IgD-negative memory B cell (primary cell): ENCODE measurements around the gene RPL31. TPM values are rescaled to one million over a fixed set of nuclear protein-coding genes. Genes with fewer than 3 reads are reported as not detected.

Source experiments
- H3K27ac Mint-ChIP-seq, 3 donors: one replicate each; pipeline ENCODE4 v1.8.0; 2020 to 2022; ENCODE audit warnings: mild to moderate bottlenecking in 3 of 3, mixed read lengths in 3 of 3, moderate library complexity in 1 of 3
- H3K27me3 Mint-ChIP-seq: one replicate; pipeline ENCODE4 v1.8.0; 2021; ENCODE audit warnings: mixed read lengths
- H3K36me3 Mint-ChIP-seq: one replicate; pipeline ENCODE4 v1.8.0; 2020; ENCODE audit warnings: mild to moderate bottlenecking, mixed read lengths
- H3K4me1 Mint-ChIP-seq, 3 donors: one replicate each; pipeline ENCODE4 v1.8.0; 2020 to 2022; ENCODE audit warnings: mixed read lengths in 3 of 3, mild to moderate bottlenecking in 1 of 3
- H3K4me3 Mint-ChIP-seq, 4 donors: one replicate each; pipeline ENCODE4 v1.8.0; 2020 to 2022; ENCODE audit warnings: mild to moderate bottlenecking in 4 of 4, mixed read lengths in 4 of 4, moderate library complexity in 3 of 4
- H3K9me3 Mint-ChIP-seq, 3 donors: one replicate each; pipeline ENCODE4 v1.8.0; 2020 to 2021; ENCODE audit warnings: mixed read lengths in 3 of 3, mild to moderate bottlenecking in 1 of 3
- polyA plus RNA-seq: library from polyadenylated mRNA; unstranded; fragments of 300-500 nt; fragmentation: Illumina TruSeq; gene quantifications from one replicate; pipeline ENCODE4 v1.2.3, GENCODE V29; 2021

Gene RPL31
- polyA plus RNA-seq, 1 donor from 2014 or later = 4,953 TPM

DNA sequence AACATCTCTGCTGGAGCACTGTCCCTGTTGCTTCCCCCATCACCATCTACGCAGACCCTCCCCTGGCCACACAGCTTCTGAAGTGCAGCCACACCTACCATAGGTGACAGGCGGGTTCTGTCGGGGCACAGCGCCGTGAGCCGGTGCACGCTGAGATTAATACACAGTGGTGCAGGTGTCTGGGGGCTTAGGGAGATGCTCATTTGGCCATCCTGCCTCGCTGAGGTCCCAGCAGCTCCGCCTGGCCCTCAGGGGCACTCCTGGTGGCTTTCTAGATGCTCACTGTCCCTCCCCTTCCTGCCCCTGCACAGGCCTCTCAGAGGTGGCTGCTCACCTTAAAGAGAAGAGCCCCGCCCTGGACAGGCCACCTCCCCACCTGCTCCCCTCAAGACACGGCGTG lies 18.9 kb upstream of the RPL31 start:
- no peak overlapping the region for H3K27ac Mint-ChIP-seq
- peaks cover 0 to 2% (median 0%) of the 10 kb centered on the region in 3 donors for H3K9me3 Mint-ChIP-seq
- peaks cover 3% of the 10 kb centered on the region for H3K27me3 Mint-ChIP-seq
- H3K36me3 Mint-ChIP-seq = no peaks in the 10 kb centered on the region
- H3K4me1 Mint-ChIP-seq = peaks cover 8 to 11% (median 10%) of the 10 kb centered on the region in 3 donors
- no peak overlapping the region for H3K4me3 Mint-ChIP-seq

DNA sequence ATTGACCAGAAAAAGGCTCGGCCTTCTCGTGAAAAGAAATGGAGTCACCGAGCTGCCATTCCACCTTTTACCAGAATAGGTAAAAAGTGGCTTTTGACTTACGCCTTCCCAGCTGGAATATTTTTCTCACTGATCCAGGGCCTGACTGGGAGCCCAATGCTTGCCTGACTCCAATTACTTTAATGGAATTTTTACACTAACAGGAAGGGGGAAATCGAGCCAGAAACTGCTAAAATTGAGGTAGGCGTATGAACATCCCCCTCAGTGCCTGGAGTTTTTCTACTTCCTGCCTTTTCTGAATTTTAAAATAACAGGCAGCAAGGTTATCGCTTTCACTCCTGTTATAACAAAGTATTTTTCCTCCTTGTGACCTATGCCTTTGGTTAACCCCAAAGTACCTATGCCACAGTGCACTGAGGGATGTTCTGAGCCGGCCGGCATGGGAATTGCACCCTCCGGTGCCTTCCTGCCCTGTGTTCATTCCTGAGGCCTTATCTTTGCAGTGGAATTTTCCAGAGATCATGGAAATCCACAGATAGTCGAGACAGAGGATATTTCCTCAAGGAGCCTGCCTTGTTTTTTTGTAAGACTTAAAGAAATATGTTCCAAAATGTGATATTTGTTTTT lies 18.3 kb upstream of the RPL31 start:
- H3K4me3 Mint-ChIP-seq = no peak overlapping the region
- H3K36me3 Mint-ChIP-seq = no peaks in the 10 kb centered on the region
- H3K9me3 Mint-ChIP-seq = peaks cover 0 to 2% (median 0%) of the 10 kb centered on the region in 3 donors
- peaks cover 2 to 5% (median 4%) of the 10 kb centered on the region in 3 donors for H3K4me1 Mint-ChIP-seq
- H3K27me3 Mint-ChIP-seq = peaks cover 2% of the 10 kb centered on the region
- H3K27ac Mint-ChIP-seq = no peak overlapping the region

DNA sequence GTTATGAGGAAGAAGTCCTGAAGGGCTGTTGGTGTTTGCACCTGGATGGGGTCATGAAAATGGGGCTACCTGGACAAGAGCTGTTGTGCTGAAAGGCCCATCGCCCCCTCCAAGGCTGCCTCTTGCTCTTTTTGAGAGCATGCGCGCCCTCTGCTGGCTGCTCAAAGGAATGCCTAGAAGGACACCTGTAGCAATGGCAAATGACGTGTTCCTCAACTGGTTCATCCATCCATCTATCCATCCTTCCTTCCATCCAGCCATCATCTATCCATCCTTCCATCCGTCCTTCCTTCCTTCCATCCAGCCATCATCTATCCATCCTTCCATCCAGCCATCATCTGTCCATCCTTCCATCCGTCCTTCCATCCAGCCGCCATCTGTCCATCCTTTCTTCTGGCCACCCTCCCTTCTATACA lies 17.2 kb upstream of the RPL31 start:
- no peak overlapping the region for H3K4me3 Mint-ChIP-seq
- peaks cover 0 to 1% (median 1%) of the 10 kb centered on the region in 3 donors for H3K4me1 Mint-ChIP-seq
- no peak overlapping the region for H3K27ac Mint-ChIP-seq
- H3K9me3 Mint-ChIP-seq = peaks cover 0 to 2% (median 0%) of the 10 kb centered on the region in 3 donors
- H3K27me3 Mint-ChIP-seq = no peaks in the 10 kb centered on the region
- H3K36me3 Mint-ChIP-seq = no peaks in the 10 kb centered on the region

DNA sequence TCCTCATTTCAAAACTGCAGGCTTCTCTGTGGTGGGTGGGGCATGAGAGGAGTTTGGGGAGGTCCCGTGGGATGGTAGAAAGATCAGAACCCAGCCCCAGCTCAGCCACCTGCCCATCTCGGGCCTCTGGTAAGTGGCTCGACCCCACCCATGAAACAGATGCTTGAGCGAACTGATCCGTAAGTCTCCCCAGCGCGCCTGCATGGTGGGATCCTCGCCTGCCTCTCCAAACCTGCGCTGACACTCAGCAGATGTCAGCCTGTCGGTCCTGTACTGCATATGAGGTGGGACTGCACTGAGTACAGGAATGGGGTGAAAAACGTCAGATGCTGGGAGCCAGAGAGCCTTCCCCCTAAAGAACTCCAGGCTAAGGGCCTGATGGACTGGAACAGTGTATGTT lies 15.9 kb upstream of the RPL31 start:
- H3K27me3 Mint-ChIP-seq = no peaks in the 10 kb centered on the region
- H3K9me3 Mint-ChIP-seq = peaks cover 0 to 2% (median 0%) of the 10 kb centered on the region in 3 donors
- no peak overlapping the region for H3K27ac Mint-ChIP-seq
- H3K36me3 Mint-ChIP-seq = no peaks in the 10 kb centered on the region
- H3K4me3 Mint-ChIP-seq = no peak overlapping the region
- peaks cover 0 to 1% (median 1%) of the 10 kb centered on the region in 3 donors for H3K4me1 Mint-ChIP-seq

DNA sequence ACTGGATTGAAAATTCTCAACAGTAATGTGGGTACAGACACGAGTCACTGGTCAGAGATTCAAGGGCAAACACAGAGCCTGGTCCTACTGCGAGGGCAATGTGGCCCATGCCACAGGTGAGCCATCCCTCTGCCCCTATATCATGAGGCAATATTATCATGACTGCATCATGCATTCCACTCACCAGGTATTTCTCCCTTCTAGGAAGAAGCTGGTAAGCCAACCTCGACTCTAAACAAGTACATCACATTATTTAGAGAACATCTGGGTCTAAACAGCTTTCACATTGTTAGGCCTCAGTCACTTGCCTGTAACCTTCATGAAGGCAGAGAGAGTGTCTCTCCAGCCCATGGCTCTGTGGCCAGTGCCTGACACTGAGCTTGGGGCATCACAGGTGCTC lies 14.6 kb upstream of the RPL31 start:
- H3K27me3 Mint-ChIP-seq = no peaks in the 10 kb centered on the region
- no peak overlapping the region for H3K27ac Mint-ChIP-seq
- H3K9me3 Mint-ChIP-seq = peaks cover 0 to 2% (median 0%) of the 10 kb centered on the region in 3 donors
- H3K4me3 Mint-ChIP-seq = peak overlapping the region in 1 of 4 donors; percentile 25
- no peaks in the 10 kb centered on the region for H3K36me3 Mint-ChIP-seq
- peaks cover 4 to 6% (median 5%) of the 10 kb centered on the region in 3 donors for H3K4me1 Mint-ChIP-seq

DNA sequence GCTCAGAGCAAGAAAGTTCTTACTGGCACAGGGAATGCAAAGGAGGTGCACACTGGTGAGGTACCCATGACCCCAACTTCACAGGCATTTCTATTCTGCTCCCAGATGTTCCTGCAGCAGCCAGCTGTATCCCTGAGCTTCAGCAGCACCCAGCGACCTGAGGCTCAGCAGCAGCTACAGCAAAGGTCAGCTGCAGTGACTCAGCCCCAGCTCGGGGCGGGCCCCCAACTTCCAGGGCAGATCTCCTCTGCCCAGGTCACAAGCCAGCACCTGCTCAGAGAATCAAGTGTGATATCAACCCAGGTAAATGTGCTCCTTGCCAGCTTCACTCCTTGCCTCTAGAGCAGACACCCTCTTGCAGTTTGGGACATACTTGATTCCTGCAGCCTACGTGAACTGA lies 14.1 kb upstream of the RPL31 start:
- Mint-ChIP-seq H3K27ac (no peak overlapping the region), H3K9me3 (peaks cover 0 to 2% (median 0%) of the 10 kb centered on the region in 3 donors), H3K36me3 (no peaks in the 10 kb centered on the region), H3K27me3 (no peaks in the 10 kb centered on the region), H3K4me3 (no peak overlapping the region), H3K4me1 (peaks cover 5 to 6% (median 6%) of the 10 kb centered on the region in 3 donors)

DNA sequence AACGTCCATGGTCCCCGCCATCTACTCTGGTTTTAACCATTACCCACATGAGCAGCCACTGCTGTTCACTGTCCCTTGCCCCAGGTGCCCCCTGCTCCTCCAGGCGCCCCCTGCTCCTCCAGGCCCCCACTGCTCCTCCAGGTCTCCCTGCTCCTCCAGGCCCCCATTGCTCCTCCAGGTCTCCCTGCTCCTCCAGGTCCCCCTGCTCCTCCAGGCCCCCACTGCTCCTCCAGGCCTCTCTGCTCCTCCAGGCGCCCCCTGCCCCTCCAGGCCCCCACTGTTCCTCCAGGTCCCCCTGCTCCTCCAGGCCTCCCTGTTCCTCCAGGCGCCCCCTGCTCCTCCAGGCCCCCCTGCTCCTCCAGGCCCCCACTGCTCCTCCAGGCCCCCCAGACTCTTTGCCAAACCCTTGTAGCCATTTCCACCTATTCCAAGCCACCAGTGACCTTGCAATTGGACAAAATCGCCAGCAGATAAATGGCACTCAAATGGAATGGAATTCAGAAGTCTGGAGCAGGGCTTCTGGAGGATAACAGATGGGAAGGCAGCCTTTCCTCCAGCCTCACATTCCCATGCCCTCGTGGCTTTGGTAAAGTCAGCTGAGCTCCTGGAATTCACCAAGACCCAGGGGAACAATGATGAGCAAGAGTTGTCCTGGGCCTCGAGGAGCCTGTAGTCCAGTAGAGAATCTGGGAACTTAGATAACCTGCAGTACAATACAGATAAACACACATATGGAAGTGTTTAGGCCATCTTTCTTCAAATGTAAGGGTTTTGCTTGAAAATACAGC lies 13.3 kb upstream of the RPL31 start:
- Mint-ChIP-seq H3K27ac (no peak overlapping the region), H3K4me3 (no peak overlapping the region), H3K36me3 (no peaks in the 10 kb centered on the region)

DNA sequence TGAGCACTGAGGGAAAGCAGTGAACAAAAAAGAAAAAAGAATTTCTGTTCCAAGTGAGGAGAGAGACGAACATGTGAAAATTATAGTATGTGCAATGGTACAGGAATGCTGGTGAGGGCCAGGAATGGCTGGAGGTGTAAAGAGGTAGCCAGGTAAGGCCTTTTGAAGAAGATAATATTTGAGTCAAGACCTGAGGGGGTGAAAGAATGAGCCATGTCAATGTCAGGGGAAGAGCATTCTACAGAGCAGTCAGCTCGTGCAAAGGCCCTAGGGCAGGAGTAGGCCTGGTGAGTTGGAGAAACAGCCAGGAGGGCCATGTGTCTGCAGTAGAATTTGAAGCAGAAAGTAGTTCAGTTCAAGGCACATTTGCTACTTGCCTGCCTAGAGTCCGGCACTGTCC lies 12.4 kb upstream of the RPL31 start:
- H3K9me3 Mint-ChIP-seq = peaks cover 0 to 2% (median 0%) of the 10 kb centered on the region in 3 donors
- H3K4me3 Mint-ChIP-seq = peak overlapping the region in 1 of 4 donors; percentile 44
- H3K36me3 Mint-ChIP-seq = peaks cover 2% of the 10 kb centered on the region
- H3K27me3 Mint-ChIP-seq = peaks cover 2% of the 10 kb centered on the region
- H3K4me1 Mint-ChIP-seq = peaks cover 5 to 8% (median 6%) of the 10 kb centered on the region in 3 donors
- H3K27ac Mint-ChIP-seq = no peak overlapping the region

More for the DNA sequence above, 13.3 kb upstream of the RPL31 start:
- Mint-ChIP-seq H3K9me3 (peaks cover 0 to 2% (median 0%) of the 10 kb centered on the region in 3 donors), H3K27me3 (no peaks in the 10 kb centered on the region), H3K4me1 (peaks cover 5 to 6% (median 6%) of the 10 kb centered on the region in 3 donors)

DNA sequence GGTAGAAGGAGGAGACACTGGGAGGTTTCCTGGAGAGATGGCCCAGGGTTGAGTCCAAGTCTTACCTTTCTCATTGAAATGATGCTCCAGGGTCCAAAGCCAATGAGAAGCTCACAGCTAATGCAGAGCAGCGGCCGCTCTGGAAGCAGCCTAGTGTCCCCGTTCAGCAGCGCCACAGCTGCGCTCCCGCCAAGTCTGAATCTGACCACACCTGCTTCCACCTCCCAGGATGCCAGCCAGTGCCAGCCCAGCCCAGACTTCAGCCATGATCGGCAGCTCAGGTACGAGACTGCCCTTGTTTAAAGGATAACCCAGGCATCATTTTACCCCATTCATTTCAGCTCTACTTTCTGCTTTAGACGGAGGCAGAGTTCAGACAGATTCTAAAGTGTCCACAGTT lies 11.9 kb upstream of the RPL31 start:
- H3K27ac Mint-ChIP-seq = no peak overlapping the region
- peaks cover 0 to 2% (median 0%) of the 10 kb centered on the region in 3 donors for H3K9me3 Mint-ChIP-seq
- peaks cover 2% of the 10 kb centered on the region for H3K36me3 Mint-ChIP-seq
- H3K4me1 Mint-ChIP-seq = peaks cover 4 to 6% (median 5%) of the 10 kb centered on the region in 3 donors
- no peak overlapping the region for H3K4me3 Mint-ChIP-seq
- H3K27me3 Mint-ChIP-seq = peaks cover 2% of the 10 kb centered on the region

DNA sequence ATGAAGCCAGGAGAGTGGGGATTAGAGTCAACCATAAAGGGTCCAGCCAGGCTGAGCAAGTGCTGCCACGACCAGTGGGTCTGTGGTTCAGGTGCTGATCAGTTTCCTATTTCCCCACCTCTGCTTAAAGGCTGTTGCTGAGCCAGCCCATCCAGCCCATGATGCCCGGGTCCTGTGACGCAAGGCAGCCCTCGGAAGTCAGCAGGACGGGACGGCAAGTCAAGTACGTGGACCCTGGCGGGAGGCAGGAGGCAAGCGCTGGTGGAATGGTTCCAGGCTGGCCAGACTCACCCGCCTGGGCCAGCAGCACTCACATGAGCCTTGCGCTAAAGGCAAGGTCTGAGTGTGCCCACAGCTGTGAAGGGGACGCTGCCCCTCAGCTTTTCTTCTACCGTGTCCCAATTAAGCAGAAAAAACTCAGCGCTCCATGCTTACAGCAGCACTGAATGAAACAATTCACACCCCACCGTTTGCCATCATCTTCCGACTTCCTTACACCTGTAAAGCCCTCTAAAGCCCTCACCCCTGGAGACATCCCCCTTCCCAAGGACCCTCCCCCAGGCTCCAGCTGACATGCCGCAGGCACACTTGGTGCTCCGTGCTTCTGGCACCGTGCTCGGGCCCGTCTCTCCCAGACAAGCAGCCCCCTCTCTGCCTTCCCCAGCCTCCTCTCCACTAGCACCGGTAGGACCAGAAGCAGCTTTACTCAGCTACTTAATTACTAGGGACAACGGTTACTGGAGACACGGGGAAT lies 11.3 kb upstream of the RPL31 start:
- H3K36me3 Mint-ChIP-seq = peaks cover 2% of the 10 kb centered on the region
- peaks cover 2% of the 10 kb centered on the region for H3K27me3 Mint-ChIP-seq
- H3K4me3 Mint-ChIP-seq = no peak overlapping the region
- peaks cover 0 to 2% (median 0%) of the 10 kb centered on the region in 3 donors for H3K9me3 Mint-ChIP-seq
- H3K4me1 Mint-ChIP-seq = peaks cover 4 to 6% (median 5%) of the 10 kb centered on the region in 3 donors
- no peak overlapping the region for H3K27ac Mint-ChIP-seq

DNA sequence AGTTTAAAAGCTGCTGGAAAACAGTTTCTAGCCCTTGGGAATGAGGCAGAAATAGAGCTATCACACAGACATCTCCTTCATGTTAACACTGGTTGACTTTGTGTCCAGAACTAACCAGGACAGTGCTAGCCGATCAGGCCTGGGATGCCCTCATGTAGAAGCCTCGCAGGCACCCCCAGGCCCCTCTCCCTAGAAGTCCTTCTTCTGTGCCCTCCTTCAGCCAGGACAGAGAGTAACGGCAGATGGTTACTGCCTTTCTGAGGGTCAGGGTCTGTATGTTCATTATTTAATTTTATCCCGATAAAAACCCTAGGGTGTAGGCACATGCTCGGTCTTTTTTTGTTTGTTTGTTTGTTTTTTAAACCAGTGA lies 10.7 kb upstream of the RPL31 start:
- Mint-ChIP-seq H3K9me3 (no peaks in the 10 kb centered on the region), H3K36me3 (peaks cover 2% of the 10 kb centered on the region), H3K27ac (no peak overlapping the region), H3K4me3 (no peak overlapping the region), H3K27me3 (peaks cover 2% of the 10 kb centered on the region), H3K4me1 (peaks cover 4 to 6% (median 5%) of the 10 kb centered on the region in 3 donors)

DNA sequence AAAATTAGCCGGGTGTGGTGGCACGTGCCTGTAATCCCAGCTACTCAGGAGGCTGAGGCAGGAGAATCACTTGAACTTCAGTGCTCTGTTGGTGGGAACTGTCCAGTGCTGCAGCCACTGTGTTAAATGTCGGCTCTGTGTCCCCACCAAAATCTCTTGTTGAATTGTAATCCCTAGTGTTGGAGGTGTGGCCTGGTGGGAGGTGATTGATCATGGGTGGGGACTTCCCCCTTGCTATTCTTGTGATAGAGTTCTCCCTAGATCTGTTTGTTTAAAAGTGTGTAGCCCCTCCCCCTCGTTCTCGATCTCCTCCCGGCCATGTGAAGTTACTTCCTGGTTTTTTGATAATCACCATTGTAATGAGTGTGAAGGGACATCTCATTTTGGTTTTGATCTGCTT lies 9.8 kb upstream of the RPL31 start:
- Mint-ChIP-seq H3K27ac (peak overlapping the region in 1 of 3 donors; percentile 6), H3K4me3 (peak overlapping the region in 1 of 4 donors; percentile 6), H3K4me1 (peaks cover 4 to 8% (median 5%) of the 10 kb centered on the region in 3 donors), H3K9me3 (no peaks in the 10 kb centered on the region), H3K27me3 (peaks cover 2% of the 10 kb centered on the region), H3K36me3 (peaks cover 2% of the 10 kb centered on the region)

DNA sequence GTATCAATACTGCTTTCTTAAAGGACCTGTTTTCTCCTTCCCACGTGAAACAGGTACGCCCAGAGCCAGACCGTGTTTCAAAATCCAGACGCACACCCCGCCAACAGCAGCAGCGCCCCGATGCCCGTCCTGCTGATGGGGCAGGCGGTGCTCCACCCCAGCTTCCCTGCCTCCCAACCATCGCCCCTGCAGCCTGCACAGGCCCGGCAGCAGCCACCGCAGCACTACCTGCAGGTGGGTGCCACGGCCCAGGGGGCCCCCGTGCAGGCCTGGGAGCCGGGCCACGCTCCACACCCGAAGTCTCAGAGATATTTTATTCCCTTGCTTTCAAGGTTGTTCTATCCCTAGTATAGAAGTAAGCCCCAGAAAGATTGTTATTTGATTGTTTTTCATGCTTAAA lies 8.8 kb upstream of the RPL31 start:
- Mint-ChIP-seq H3K9me3 (no peaks in the 10 kb centered on the region), H3K4me3 (no peak overlapping the region), H3K36me3 (peaks cover 2% of the 10 kb centered on the region), H3K27ac (no peak overlapping the region), H3K4me1 (peaks cover 4 to 8% (median 5%) of the 10 kb centered on the region in 3 donors), H3K27me3 (peaks cover 2% of the 10 kb centered on the region)

DNA sequence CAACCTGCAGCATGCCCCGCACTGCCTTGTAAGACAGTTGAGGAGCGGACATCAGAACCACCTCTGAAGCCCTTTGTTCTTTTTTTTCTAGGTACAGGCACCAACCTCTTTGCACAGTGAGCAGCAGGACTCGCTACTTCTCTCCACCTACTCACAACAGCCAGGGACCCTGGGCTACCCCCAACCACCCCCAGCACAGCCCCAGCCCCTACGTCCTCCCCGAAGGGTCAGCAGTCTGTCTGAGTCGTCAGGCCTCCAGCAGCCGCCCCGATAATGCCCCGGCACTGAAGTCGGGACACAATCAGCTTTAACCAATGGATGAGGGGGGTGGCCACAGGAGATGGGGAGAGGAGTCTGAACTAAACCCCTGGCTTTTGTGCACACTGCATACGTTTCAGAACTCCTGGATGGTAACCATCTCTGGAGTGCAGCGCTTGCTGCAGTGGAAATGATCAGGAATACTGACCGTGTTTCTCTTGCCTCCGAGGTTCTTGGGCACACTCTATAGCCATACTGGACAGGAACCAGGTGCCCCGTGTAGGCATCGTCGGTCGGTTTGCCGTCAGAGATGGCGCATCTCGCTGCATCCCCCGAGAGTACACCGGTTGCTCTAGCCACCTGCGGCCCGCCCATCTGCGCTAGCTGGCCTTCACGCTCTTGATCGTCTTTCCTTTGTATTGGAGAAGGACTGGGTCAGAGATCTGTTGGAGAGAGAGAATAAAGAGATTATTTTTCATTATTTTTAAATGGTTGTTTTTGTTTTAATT lies 6.6 kb upstream of the RPL31 start:
- peaks cover 2% of the 10 kb centered on the region for H3K27me3 Mint-ChIP-seq
- H3K4me3 Mint-ChIP-seq = no peak overlapping the region
- H3K27ac Mint-ChIP-seq = no peak overlapping the region
- H3K9me3 Mint-ChIP-seq = no peaks in the 10 kb centered on the region
- peaks cover 2% of the 10 kb centered on the region for H3K36me3 Mint-ChIP-seq
- peaks cover 4 to 8% (median 5%) of the 10 kb centered on the region in 3 donors for H3K4me1 Mint-ChIP-seq
